ENCODE data around the gene PIGS. TPM values are rescaled to one million over a fixed set of nuclear protein-coding genes. Genes with fewer than 3 reads are reported as not detected.

Gene PIGS
- polyA plus RNA-seq, 3 donors, result 59.4 to 87.5 (median 84.9) TPM

GRCh38 chr17:28553000-28553505 is 18.3 kb downstream of the PIGS start:
- H3K4me3 ChIP-seq (replicated peaks in 1 of 3; ENCODE audit: low read depth in 2 of 3, low read length in 3 of 3), result peak overlapping the region in 1 of 3 experiments; percentile 83
- H4K20me1 ChIP-seq (ENCODE audit: insufficient read depth, low read length), result peaks cover 37% of the 10 kb centered on the region
- Mint-ChIP-seq H3K4me1 (peaks cover 44% of the 10 kb centered on the region), H3K4me3 (peak overlapping the region; percentile 82 to 92), H3K27me3 (ENCODE audit: low read depth in 3 of 3) (peaks cover 0 to 2% (median 2%) of the 10 kb centered on the region in 3 donors), H3K36me3 (peaks cover 54 to 67% of the 10 kb centered on the region in 2 donors), H3K27ac (peak overlapping the region in 6 of 7 donors; percentile 7 to 84 (median 78)), H3K9me3 (no peaks in the 10 kb centered on the region)
- peaks cover 29% of the 10 kb centered on the region for H3K79me2 ChIP-seq (ENCODE audit: insufficient read depth, low read length)
- no peak overlapping the region for H2AFZ ChIP-seq (ENCODE audit: insufficient read depth, low read depth, low read length, poor library complexity, severe bottlenecking)
- no peak overlapping the region for H3K27ac ChIP-seq (ENCODE audit: low read depth in 1 of 2, low read length in 2 of 2)
- no peak for TF ChIP-seq CTCF (IDR thresholded peaks at IDR 0.05)
- DNase-seq, result no peak
- H3K4me1 ChIP-seq (ENCODE audit: control insufficient read depth in 1 of 2, insufficient read depth in 2 of 2, low read length in 2 of 2), result peaks cover 44 to 48% of the 10 kb centered on the region in 2 donors
- no peaks in the 10 kb centered on the region for H3K27me3 ChIP-seq (ENCODE audit: control insufficient read depth in 2 of 2, insufficient read depth in 2 of 2, low read length in 2 of 2)
- peaks cover 48 to 51% of the 10 kb centered on the region in 2 donors for H3K36me3 ChIP-seq (replicated peaks in 1 of 2; ENCODE audit: control insufficient read depth in 1 of 2, insufficient read depth in 2 of 2, low read length in 2 of 2)
- 88% methylated on average over 5 of the region's 5 CpGs for WGBS (ENCODE audit: insufficient coverage)
- H3K4me2 ChIP-seq (replicated peaks; ENCODE audit: extremely low read depth, low read length, poor library complexity, severe bottlenecking), result peak overlapping the region; percentile 92
- H3K9me3 ChIP-seq (replicated peaks in 1 of 2; ENCODE audit: control insufficient read depth in 1 of 2, insufficient read depth in 1 of 2, low read length in 2 of 2), result no peaks in the 10 kb centered on the region
- intact Hi-C loops (cut with micrococcal nuclease), result loop anchor here in 1 of 2 donors (2.0 kb wide), 1 partner anchor 24 kb away; the partner anchor contains the start of gene ALDOC
- no peak overlapping the region for H3K9ac ChIP-seq (ENCODE audit: insufficient read depth, low read length, poor library complexity, severe bottlenecking)

GRCh38 chr17:28552176-28552999 is 18.9 kb downstream of the PIGS start, which contains the start of gene UNC119:
TSS of gene UNC119 (minus strand) at chr17:28552624. CDS start at chr17:28552557, 67 bp downstream.
- Histone ChIP-seq H4K20me1 (ENCODE audit: insufficient read depth, low read length) (peaks cover 38% of the 10 kb centered on the region), H2AFZ (ENCODE audit: insufficient read depth, low read depth, low read length, poor library complexity, severe bottlenecking) (peak within 1 kb of the TSS; percentile 73), H3K36me3 (replicated peaks in 1 of 2; ENCODE audit: control insufficient read depth in 1 of 2, insufficient read depth in 2 of 2, low read length in 2 of 2) (peaks cover 42 to 44% of the 10 kb centered on the region in 2 donors), H3K4me1 (ENCODE audit: control insufficient read depth in 1 of 2, insufficient read depth in 2 of 2, low read length in 2 of 2) (peaks cover 50 to 54% of the 10 kb centered on the region in 2 donors), H3K4me3 (replicated peaks in 1 of 3; ENCODE audit: low read depth in 2 of 3, low read length in 3 of 3) (peak within 1 kb of the TSS; percentile 50 to 94 (median 83)), H3K9me3 (replicated peaks in 1 of 2; ENCODE audit: control insufficient read depth in 1 of 2, insufficient read depth in 1 of 2, low read length in 2 of 2) (no peaks in the 10 kb centered on the region), H3K79me2 (ENCODE audit: insufficient read depth, low read length) (peaks cover 29% of the 10 kb centered on the region), H3K4me2 (replicated peaks; ENCODE audit: extremely low read depth, low read length, poor library complexity, severe bottlenecking) (peak within 1 kb of the TSS; percentile 92), H3K27me3 (ENCODE audit: control insufficient read depth in 2 of 2, insufficient read depth in 2 of 2, low read length in 2 of 2) (no peaks in the 10 kb centered on the region), H3K9ac (ENCODE audit: insufficient read depth, low read length, poor library complexity, severe bottlenecking) (peak within 1 kb of the TSS; percentile 76), H3K27ac (ENCODE audit: low read depth in 1 of 2, low read length in 2 of 2) (peak within 1 kb of the TSS in 1 of 2 donors; percentile 73)
- H3K4me1 Mint-ChIP-seq, result peaks cover 50% of the 10 kb centered on the region
- H3K36me3 Mint-ChIP-seq, result peaks cover 47 to 60% of the 10 kb centered on the region in 2 donors
- peak within 1 kb of the TSS; percentile 7 to 85 (median 72) for H3K27ac Mint-ChIP-seq
- H3K4me3 Mint-ChIP-seq, result peak within 1 kb of the TSS; percentile 92 to 97
- WGBS (ENCODE audit: insufficient coverage), result 2% methylated on average over 53 of the region's 67 CpGs
- no peaks in the 10 kb centered on the region for H3K9me3 Mint-ChIP-seq
- H3K27me3 Mint-ChIP-seq (ENCODE audit: low read depth in 3 of 3), result peaks cover 0 to 2% (median 2%) of the 10 kb centered on the region in 3 donors
- peak; percentile 54 to 70 (median 62) for DNase-seq
- intact Hi-C loops (cut with micrococcal nuclease), result loop anchor here in 1 of 2 donors (2.0 kb wide), 1 partner anchor 24 kb away; the partner anchor contains the start of gene ALDOC
- TF ChIP-seq CTCF (IDR thresholded peaks at IDR 0.05), result no peak

Data from CD14-positive monocyte (primary cell).